IMR-90 (cell line): ENCODE data around the gene WBP2NL. TPM values are rescaled to one million over a fixed set of nuclear protein-coding genes. Genes with fewer than 3 reads are reported as not detected.

Experiments
- ATAC-seq: fragments of 200-7000 bp; cut with Tn5 transposase; 2 replicates; pipeline ENCODE4 v1.9.1; 2020; ENCODE audit warnings: low read depth, mild to moderate bottlenecking, moderate library complexity
- BruUV-seq: library from RNA; stranded (reverse); fragments of 400-500 nt; replicated peaks from 2 replicates; lab custom pipeline; 2021; lab: Mats Ljungman, UMichigan
- CTCF ChIA-PET: fragments of 300-600 bp; formaldehyde crosslinking; extraction: SDS; loops from one replicate; lab custom pipeline; 2021; ENCODE audit warnings: antibody characterized with exemption; lab: Yijun Ruan, JAX
- POLR2A ChIA-PET: fragments of 300-600 bp; sonication (Branson Sonifier 250); formaldehyde crosslinking; loops from one replicate; lab custom pipeline; 2022; ENCODE audit warnings: antibody characterized with exemption; ENCODE audit not compliant: unreplicated experiment; lab: Charles Lee
- DNase-seq: peaks from one replicate; pipeline ENCODE4 v3.0.0; 2013
- H2AFZ ChIP-seq: replicated peaks from 2 replicates; pipeline ENCODE3; 2013; ENCODE audit warnings: low read length, mild to moderate bottlenecking; ENCODE audit not compliant: poor library complexity
- H2AK5ac ChIP-seq: 2 replicates; pipeline ENCODE4 v1.6.1; 2013; ENCODE audit warnings: low read depth, low read length, inconsistent platforms
- H2AK9ac ChIP-seq: replicated peaks from 2 replicates; pipeline ENCODE3; 2013; ENCODE audit warnings: mild to moderate bottlenecking, low read depth, low read length, moderate library complexity; ENCODE audit not compliant: poor library complexity
- H2BK120ac ChIP-seq: 2 replicates; pipeline ENCODE4 v1.6.1; 2013; ENCODE audit warnings: low read depth, low read length, inconsistent platforms
- H2BK15ac ChIP-seq: 3 replicates; pipeline ENCODE4 v1.6.1; 2013; ENCODE audit warnings: low read depth, low read length, inconsistent platforms
- H2BK20ac ChIP-seq: 2 replicates; pipeline ENCODE4 v1.6.1; 2013; ENCODE audit warnings: low read depth, mild to moderate bottlenecking, inconsistent platforms, low read length, moderate library complexity
- H2BK5ac ChIP-seq: 2 replicates; pipeline ENCODE4 v1.6.1; 2013; ENCODE audit warnings: mild to moderate bottlenecking, low read depth, low read length, inconsistent platforms; ENCODE audit not compliant: poor library complexity, severe bottlenecking
- H3K14ac ChIP-seq: replicated peaks from 2 replicates; pipeline ENCODE4 v1.6.1; 2013; ENCODE audit warnings: low read depth, low read length, inconsistent platforms
- H3K18ac ChIP-seq: 2 replicates; pipeline ENCODE4 v1.6.1; 2013; ENCODE audit warnings: low read depth, low read length, control low read depth
- H3K23ac ChIP-seq: 2 replicates; pipeline ENCODE4 v1.6.1; 2013; ENCODE audit warnings: low read depth, low read length, inconsistent platforms
- H3K27ac ChIP-seq: 2 replicates; pipeline ENCODE4 v1.5.1; 2013; ENCODE audit warnings: mild to moderate bottlenecking, control low read depth, low read length; ENCODE audit not compliant: insufficient read depth
- H3K27me3 ChIP-seq: 2 replicates; pipeline ENCODE4 v1.6.1; 2013; ENCODE audit warnings: low read length; ENCODE audit not compliant: control insufficient read depth, insufficient read depth
- H3K36me3 ChIP-seq: 2 replicates; pipeline ENCODE4 v1.6.1; 2013; ENCODE audit warnings: low read length, mixed read lengths; ENCODE audit not compliant: control insufficient read depth, insufficient read depth
- H3K4ac ChIP-seq: 2 replicates; pipeline ENCODE4 v1.6.1; 2013; ENCODE audit warnings: low read depth, low read length, inconsistent platforms
- H3K4me1 ChIP-seq: 2 replicates; pipeline ENCODE4 v1.6.1; 2013; ENCODE audit warnings: low read length, mixed read lengths; ENCODE audit not compliant: control insufficient read depth, insufficient read depth
- H3K4me2 ChIP-seq: 2 replicates; pipeline ENCODE4 v1.6.1; 2013; ENCODE audit warnings: low read depth, mild to moderate bottlenecking, control low read depth, low read length, moderate library complexity
- H3K4me3 ChIP-seq: 2 replicates; pipeline ENCODE4 v1.5.1; 2013; ENCODE audit warnings: low read depth, mild to moderate bottlenecking, control low read depth, low read length, moderate library complexity; ENCODE audit not compliant: insufficient read depth
- H3K56ac ChIP-seq: 2 replicates; pipeline ENCODE4 v1.6.1; 2013; ENCODE audit warnings: low read length, inconsistent platforms; ENCODE audit not compliant: insufficient read depth; ENCODE audit errors: extremely low read depth
- H3K79me1 ChIP-seq, 2 experiments: 2 replicates each; pipeline ENCODE4 v1.6.1; 2013; ENCODE audit warnings: low read length in 2 of 2, inconsistent platforms in 1 of 2, low read depth in 1 of 2
- H3K9ac ChIP-seq: 2 replicates; pipeline ENCODE4 v1.6.1; 2013; ENCODE audit warnings: low read depth, low read length, control low read depth
- H3K9me1 ChIP-seq: 2 replicates; pipeline ENCODE4 v1.6.1; 2013; ENCODE audit warnings: low read length, inconsistent platforms; ENCODE audit not compliant: insufficient read depth
- H3K9me3 ChIP-seq: 2 replicates; pipeline ENCODE4 v1.6.1; 2013; ENCODE audit warnings: low read length; ENCODE audit not compliant: control insufficient read depth, insufficient read depth
- H4K20me1 ChIP-seq: 2 replicates; pipeline ENCODE4 v1.6.1; 2013; ENCODE audit warnings: low read length, inconsistent platforms; ENCODE audit not compliant: insufficient read depth
- H4K5ac ChIP-seq: 2 replicates; pipeline ENCODE4 v1.6.1; 2013; ENCODE audit warnings: mild to moderate bottlenecking, low read depth, low read length, control low read depth
- H4K8ac ChIP-seq, 2 experiments: 2 replicates each; pipeline ENCODE4 v1.6.1; 2013; ENCODE audit warnings: low read depth in 2 of 2, low read length in 2 of 2, control low read depth in 1 of 2, inconsistent platforms in 1 of 2
- H4K91ac ChIP-seq: 2 replicates; pipeline ENCODE4 v1.6.1; 2013; ENCODE audit warnings: low read depth, low read length, inconsistent platforms; ENCODE audit not compliant: insufficient read depth
- BHLHE40 ChIP-seq: fragments of 150-350 bp; IDR thresholded peaks from 2 replicates; pipeline ENCODE4 v1.6.1; 2016; ENCODE audit warnings: mild to moderate bottlenecking, low read depth, low read length
- CHD1 ChIP-seq: IDR thresholded peaks from 2 replicates; pipeline ENCODE4 v1.6.1; 2012; ENCODE audit warnings: low read depth, low read length, improper control_type of control experiment
- FOS ChIP-seq: fragments of 150-350 bp; IDR thresholded peaks from 2 replicates; pipeline ENCODE4 v1.6.1; 2016; ENCODE audit warnings: low read depth, low read length
- MAFK ChIP-seq: IDR thresholded peaks from 2 replicates; pipeline ENCODE4 v1.6.1; 2012; ENCODE audit warnings: low read depth, low read length, improper control_type of control experiment
- NFE2L2 ChIP-seq: fragments of 150-350 bp; IDR thresholded peaks from 2 replicates; pipeline ENCODE4 v1.6.1; 2016; ENCODE audit warnings: low read depth, mild to moderate bottlenecking, low read length
- POLR2A ChIP-seq: IDR thresholded peaks from 2 replicates; pipeline ENCODE4 v1.6.1; 2012; ENCODE audit warnings: mild to moderate bottlenecking, low read depth, low read length
- RFX5 ChIP-seq: IDR thresholded peaks from 2 replicates; pipeline ENCODE4 v1.8.0; 2012; ENCODE audit warnings: low read depth, mild to moderate bottlenecking, low read length, moderate library complexity
- SMC3 ChIP-seq: fragments of 150-350 bp; IDR thresholded peaks from 2 replicates; pipeline ENCODE4 v1.6.1; 2016; ENCODE audit warnings: low read depth, mild to moderate bottlenecking, antibody characterized with exemption, low read length, moderate library complexity
- WGBS, 2 experiments: methylation state at CpG; one replicate each; pipeline versions ENCODE4 v1.1.5 to v1.1.7; 2013; ENCODE audit warnings: missing lambda C conversion rate in 2 of 2; ENCODE audit not compliant: insufficient read length in 1 of 2; ENCODE audit errors: extremely low coverage in 2 of 2; 5-methylcytosine and 5-hydroxymethylcytosine counted together
- dilution Hi-C: fragments of 300-500 bp; cut with HindIII; formaldehyde crosslinking; loops from one replicate; pipeline ENCODE4 v1.14.3; 2018; ENCODE audit warnings: low sequenced_read_pairs; ENCODE audit not compliant: unreplicated experiment
- in situ Hi-C: fragments of 300-500 bp; cut with MboI; formaldehyde crosslinking; loops from 3 replicates; pipeline ENCODE4 v1.14.3; 2019; ENCODE audit warnings: low sequenced_read_pairs, inconsistent platforms, mixed read lengths
- intact Hi-C: fragments of 100-400 bp; cut with micrococcal nuclease; formaldehyde crosslinking; loops from 2 replicates; pipeline ENCODE4 v1.10.0; 2022
- polyA plus RNA-seq, 3 experiments: library from polyadenylated mRNA; depleted of rRNA; stranded (reverse); fragments of >200 nt; gene quantifications; 2 replicates each; pipeline ENCODE4 v1.2.3, GENCODE V29; 2012; ENCODE audit warnings: low replicate concordance in 1 of 3
- total RNA-seq: library from RNA; depleted of rRNA; stranded (reverse); fragments of >200 nt; gene quantifications from 2 replicates; pipeline ENCODE4 v1.2.3, GENCODE V29; 2012
- TF ChIP-seq, protein P1 (sequence below): fragments of 150-350 bp; IDR thresholded peaks from 2 replicates; pipeline ENCODE4 v1.6.1; 2017; ENCODE audit warnings: mild to moderate bottlenecking, antibody characterized with exemption, low read length, low read depth
- TF ChIP-seq, protein P2 (sequence below): conservative IDR thresholded peaks from 2 replicates; pipeline ENCODE4 v1.5.1; 2012; ENCODE audit warnings: mild to moderate bottlenecking, low read depth, low read length, improper control_type of control experiment

WBP2NL gene
- total and polyA plus RNA-seq, 2 of the 4 experiments (the other 2 are of a cell fraction): not detected

DNA sequence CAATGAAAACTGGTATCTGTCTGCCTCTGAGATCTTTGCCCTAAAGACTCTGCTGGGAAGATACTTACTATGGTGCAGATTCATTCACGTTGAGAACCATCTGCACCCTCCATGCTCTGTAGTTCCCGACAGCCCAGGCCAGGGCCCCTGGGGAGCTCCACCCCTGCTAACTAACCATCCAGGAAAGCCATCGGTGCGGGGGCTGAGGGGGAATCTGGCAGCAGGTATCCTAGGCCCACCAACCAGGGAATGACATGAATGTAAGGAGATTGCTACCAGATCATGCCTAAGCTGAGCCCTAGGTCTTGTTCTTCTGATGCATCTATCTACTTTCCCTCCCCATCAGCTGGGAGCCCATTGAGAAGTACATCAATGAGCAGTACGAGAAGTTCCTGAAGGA lies 11.3 kb upstream of the WBP2NL start:
- ATAC-seq (no peak), DNase-seq (no peak)
- Histone ChIP-seq H3K56ac (no peak overlapping the region), H3K79me1 (no peaks in the 10 kb centered on the region), H3K27ac (no peak overlapping the region), H2AK5ac (no peak overlapping the region), H3K23ac (no peak overlapping the region), H4K91ac (no peak overlapping the region), H3K27me3 (peaks cover 32% of the 10 kb centered on the region), H4K20me1 (no peaks in the 10 kb centered on the region), H3K36me3 (no peaks in the 10 kb centered on the region), H2BK20ac (no peak overlapping the region), H3K4me1 (no peaks in the 10 kb centered on the region), H2BK5ac (no peak overlapping the region), H2AFZ (no peak overlapping the region), H3K9ac (no peak overlapping the region), H3K4ac (no peak overlapping the region), H3K9me1 (no peaks in the 10 kb centered on the region), H3K18ac (no peak overlapping the region), H3K14ac (no peak overlapping the region), H3K4me2 (no peak overlapping the region), H4K8ac (no peak overlapping the region), H3K9me3 (no peaks in the 10 kb centered on the region), H2BK15ac (no peak overlapping the region), H4K5ac (no peak overlapping the region), H2AK9ac (no peak overlapping the region), H2BK120ac (no peak overlapping the region), H3K4me3 (no peak overlapping the region)
- CTCF ChIA-PET: no interaction called here
- 80% methylated on average over 1 of the region's 5 CpGs; no CpG with 5 or more reads in 1 of the 2 experiments for WGBS, 2 experiments
- TF ChIP-seq RFX5: no peak
- TF ChIP-seq FOS: no peak
- no peak for TF ChIP-seq CHD1
- TF ChIP-seq MAFK: no peak
- TF ChIP-seq POLR2A: no peak
- TF ChIP-seq, protein P1, sequence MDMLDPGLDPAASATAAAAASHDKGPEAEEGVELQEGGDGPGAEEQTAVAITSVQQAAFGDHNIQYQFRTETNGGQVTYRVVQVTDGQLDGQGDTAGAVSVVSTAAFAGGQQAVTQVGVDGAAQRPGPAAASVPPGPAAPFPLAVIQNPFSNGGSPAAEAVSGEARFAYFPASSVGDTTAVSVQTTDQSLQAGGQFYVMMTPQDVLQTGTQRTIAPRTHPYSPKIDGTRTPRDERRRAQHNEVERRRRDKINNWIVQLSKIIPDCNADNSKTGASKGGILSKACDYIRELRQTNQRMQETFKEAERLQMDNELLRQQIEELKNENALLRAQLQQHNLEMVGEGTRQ: no peak
- no peak for TF ChIP-seq SMC3
- TF ChIP-seq BHLHE40: no peak
- TF ChIP-seq NFE2L2: no peak
- TF ChIP-seq, protein P2, sequence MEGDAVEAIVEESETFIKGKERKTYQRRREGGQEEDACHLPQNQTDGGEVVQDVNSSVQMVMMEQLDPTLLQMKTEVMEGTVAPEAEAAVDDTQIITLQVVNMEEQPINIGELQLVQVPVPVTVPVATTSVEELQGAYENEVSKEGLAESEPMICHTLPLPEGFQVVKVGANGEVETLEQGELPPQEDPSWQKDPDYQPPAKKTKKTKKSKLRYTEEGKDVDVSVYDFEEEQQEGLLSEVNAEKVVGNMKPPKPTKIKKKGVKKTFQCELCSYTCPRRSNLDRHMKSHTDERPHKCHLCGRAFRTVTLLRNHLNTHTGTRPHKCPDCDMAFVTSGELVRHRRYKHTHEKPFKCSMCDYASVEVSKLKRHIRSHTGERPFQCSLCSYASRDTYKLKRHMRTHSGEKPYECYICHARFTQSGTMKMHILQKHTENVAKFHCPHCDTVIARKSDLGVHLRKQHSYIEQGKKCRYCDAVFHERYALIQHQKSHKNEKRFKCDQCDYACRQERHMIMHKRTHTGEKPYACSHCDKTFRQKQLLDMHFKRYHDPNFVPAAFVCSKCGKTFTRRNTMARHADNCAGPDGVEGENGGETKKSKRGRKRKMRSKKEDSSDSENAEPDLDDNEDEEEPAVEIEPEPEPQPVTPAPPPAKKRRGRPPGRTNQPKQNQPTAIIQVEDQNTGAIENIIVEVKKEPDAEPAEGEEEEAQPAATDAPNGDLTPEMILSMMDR: no peak
- in situ Hi-C loops (no loop called here), dilution Hi-C loops (no loop called here), intact Hi-C loops (no loop called here)
- POLR2A ChIA-PET: no interaction called here
- BruUV-seq: no TSS peak
